HepG2 (cell line): Measurements from ENCODE around the gene ABCF1. TPM values are rescaled to one million over a fixed set of nuclear protein-coding genes. Genes with fewer than 3 reads are reported as not detected.

Experiments used
- ARNT2 ChIP-seq: sonication (generic); formaldehyde crosslinking; IDR thresholded peaks from 2 replicates; pipeline ENCODE4 v1.8.0; 2022; ENCODE audit warnings: mild to moderate bottlenecking, low read depth, missing genetic modification reagents, moderate library complexity
- ASH2L ChIP-seq: fragments of 300-600, 200-600 bp; sonication (generic); IDR thresholded peaks from 2 replicates; pipeline ENCODE4 v1.7.0; 2017; ENCODE audit warnings: low read depth, mild to moderate bottlenecking, moderate library complexity, mixed read lengths, low read length; ENCODE audit not compliant: insufficient read length
- GLMP ChIP-seq: sonication (generic); formaldehyde crosslinking; IDR thresholded peaks from 2 replicates; pipeline ENCODE4 v1.9.0; 2021; ENCODE audit warnings: missing genetic modification reagents, mild to moderate bottlenecking, borderline replicate concordance
- HNF1B ChIP-seq: sonication (generic); formaldehyde crosslinking; IDR thresholded peaks from 2 replicates; pipeline ENCODE4 v1.5.1; 2020; ENCODE audit warnings: mild to moderate bottlenecking, moderate library complexity, missing genetic modification reagents
- HOXA5 ChIP-seq: sonication (generic); formaldehyde crosslinking; IDR thresholded peaks from 2 replicates; pipeline ENCODE4 v1.4.0; 2020; ENCODE audit warnings: missing genetic modification reagents
- IRF2 ChIP-seq: IDR thresholded peaks from 2 replicates; pipeline ENCODE4 v1.6.1; 2018; ENCODE audit warnings: missing genetic modification reagents, missing compliant biosample characterization
- MIER2 ChIP-seq: IDR thresholded peaks from 2 replicates; pipeline ENCODE4 v1.6.1; 2016; ENCODE audit warnings: missing biosample characterization, missing genetic modification reagents
- NFKBIZ ChIP-seq: IDR thresholded peaks from 2 replicates; pipeline ENCODE4 v1.6.1; 2018; ENCODE audit warnings: missing genetic modification reagents, missing compliant biosample characterization
- SNAPC4 ChIP-seq: sonication (generic); formaldehyde crosslinking; IDR thresholded peaks from 2 replicates; pipeline ENCODE4 v1.4.0; 2020; ENCODE audit warnings: mild to moderate bottlenecking, missing genetic modification reagents
- SSRP1 ChIP-seq: IDR thresholded peaks from 2 replicates; pipeline ENCODE4 v1.6.1; 2016; ENCODE audit warnings: control low read depth
- STAT5B ChIP-seq: sonication (generic); formaldehyde crosslinking; IDR thresholded peaks from 2 replicates; pipeline ENCODE4 v1.4.0; 2020; ENCODE audit warnings: missing genetic modification reagents
- TAF15 ChIP-seq: fragments of 200-400 bp; formaldehyde crosslinking; IDR thresholded peaks from one replicate; pipeline ENCODE4 v1.6.1; 2018; ENCODE audit warnings: mild to moderate bottlenecking, low read depth, low read length; ENCODE audit not compliant: poor library complexity, severe bottlenecking
- TBL1XR1 ChIP-seq: fragments of 150-350 bp; IDR thresholded peaks from 2 replicates; pipeline ENCODE4 v1.6.1; 2014; ENCODE audit warnings: borderline replicate concordance, low read length; ENCODE audit not compliant: partially characterized antibody
- TFDP2 ChIP-seq: sonication (generic); formaldehyde crosslinking; IDR thresholded peaks from 2 replicates; pipeline ENCODE4 v1.4.0; 2020; ENCODE audit warnings: missing genetic modification reagents
- YEATS4 ChIP-seq: sonication (generic); formaldehyde crosslinking; IDR thresholded peaks from 2 replicates; pipeline ENCODE4 v1.4.0; 2020; ENCODE audit warnings: missing genetic modification reagents, borderline replicate concordance
- ZBTB4 ChIP-seq: sonication (generic); formaldehyde crosslinking; IDR thresholded peaks from 2 replicates; pipeline ENCODE4 v1.4.0; 2020; ENCODE audit warnings: missing genetic modification reagents, mild to moderate bottlenecking, borderline replicate concordance
- ZNF564 ChIP-seq: sonication (generic); formaldehyde crosslinking; IDR thresholded peaks from 2 replicates; pipeline ENCODE4 v1.8.1; 2023; ENCODE audit warnings: mild to moderate bottlenecking, missing genetic modification reagents
- ZNF816 ChIP-seq: sonication (generic); formaldehyde crosslinking; IDR thresholded peaks from 2 replicates; pipeline ENCODE4 v1.8.0; 2022; ENCODE audit warnings: missing genetic modification reagents, mild to moderate bottlenecking, borderline replicate concordance
- polyA plus RNA-seq, 8 experiments: library from polyadenylated mRNA; depleted of rRNA in 3 of 8; stranded (reverse) in 7 of 8; unstranded in 1 of 8; fragments of >200 nt; fragmentation: Illumina TruSeq in 4 of 8; extraction: Trizol in 4 of 8; gene quantifications; 2 replicates each; pipeline versions ENCODE4 v1.2.1 to v1.2.3, GENCODE V29; 2011 to 2016; ENCODE audit warnings: low read depth in 4 of 8, missing spikeins in 1 of 8, mixed read lengths in 1 of 8; ENCODE audit not compliant: insufficient read depth in 1 of 8
- total RNA-seq, 5 experiments: library from RNA; depleted of rRNA; stranded (reverse); fragments of >200 nt; fragmentation: Illumina TruSeq; extraction: Trizol; gene quantifications; 2 replicates each; pipeline ENCODE4 v1.2.3, GENCODE V29; 2016; ENCODE audit warnings: low read depth in 1 of 5

ABCF1 gene
- total and polyA plus RNA-seq, 2 of the 13 experiments (the other 11 are each of a cell fraction or from before 2014, with no cell fraction given): 25.4 to 98.9 TPM

- TF ChIP-seq SNAPC4: 0 out of 2 replicates have a peak, but pooled peaks have one; percentile 44
- TF ChIP-seq HOXA5 (CRISPR knock-in tag): no peak
- TF ChIP-seq TFDP2: no peak
- peak; percentile 68 for TF ChIP-seq YEATS4 (CRISPR knock-in tag)
- no peak for TF ChIP-seq NFKBIZ (CRISPR knock-in tag)
- 0 out of 2 replicates have a peak, but pooled peaks have one; percentile 20 for TF ChIP-seq HNF1B (CRISPR knock-in tag)
- TF ChIP-seq GLMP (CRISPR knock-in tag): no peak
- no peak for TF ChIP-seq TAF15
- TF ChIP-seq SSRP1 (CRISPR knock-in tag): no peak
- TF ChIP-seq ARNT2 (CRISPR knock-in tag): 0 out of 2 replicates have a peak, but pooled peaks have one; percentile 10
- no peak for TF ChIP-seq STAT5B
- TF ChIP-seq MIER2: no peak; the same call in 1 of the 2 replicates
- no peak for TF ChIP-seq ZBTB4 (CRISPR knock-in tag)
- no peak for TF ChIP-seq ZNF564 (CRISPR knock-in tag)
- no peak for TF ChIP-seq IRF2
- TF ChIP-seq ZNF816 (CRISPR knock-in tag): no peak
- no peak for TF ChIP-seq ASH2L
- TF ChIP-seq TBL1XR1: no peak
Observed at GRCh38 chr6:30614843-30615218, 43.6 kb downstream of the ABCF1 start (continued).
